ENCODE measurements around the gene GPR137C.

The GPR137C gene, protein sequence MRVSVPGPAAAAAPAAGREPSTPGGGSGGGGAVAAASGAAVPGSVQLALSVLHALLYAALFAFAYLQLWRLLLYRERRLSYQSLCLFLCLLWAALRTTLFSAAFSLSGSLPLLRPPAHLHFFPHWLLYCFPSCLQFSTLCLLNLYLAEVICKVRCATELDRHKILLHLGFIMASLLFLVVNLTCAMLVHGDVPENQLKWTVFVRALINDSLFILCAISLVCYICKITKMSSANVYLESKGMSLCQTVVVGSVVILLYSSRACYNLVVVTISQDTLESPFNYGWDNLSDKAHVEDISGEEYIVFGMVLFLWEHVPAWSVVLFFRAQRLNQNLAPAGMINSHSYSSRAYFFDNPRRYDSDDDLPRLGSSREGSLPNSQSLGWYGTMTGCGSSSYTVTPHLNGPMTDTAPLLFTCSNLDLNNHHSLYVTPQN
- total RNA-seq: 0.22 to 0.46 reads per million in 2 donors

- peak; percentile 92 for DNase-seq
Observed at GRCh38 chr14:52552063-52552988, at the start of gene GPR137C, which contains the start of gene TXNDC16. Gene GPR137C, plus strand, starts transcription at chr14:52552836. Its CDS starts 312 bp downstream, at chr14:52553148. Gene TXNDC16, minus strand, starts transcription at chr14:52552505. Its CDS starts 8,948 bp downstream, at chr14:52543557.

GRCh38 chr14:52513249-52513648, 39.4 kb upstream of the GPR137C start:
- no peak for DNase-seq

GRCh38 chr14:52514046-52514811, 38.4 kb upstream of the GPR137C start:
- no peak for DNase-seq

- DNase-seq: no peak
Observed at GRCh38 chr14:52522033-52522432, 30.6 kb upstream of the GPR137C start.

- no peak for DNase-seq
Observed at GRCh38 chr14:52522581-52523345, 29.9 kb upstream of the GPR137C start.

DNA sequence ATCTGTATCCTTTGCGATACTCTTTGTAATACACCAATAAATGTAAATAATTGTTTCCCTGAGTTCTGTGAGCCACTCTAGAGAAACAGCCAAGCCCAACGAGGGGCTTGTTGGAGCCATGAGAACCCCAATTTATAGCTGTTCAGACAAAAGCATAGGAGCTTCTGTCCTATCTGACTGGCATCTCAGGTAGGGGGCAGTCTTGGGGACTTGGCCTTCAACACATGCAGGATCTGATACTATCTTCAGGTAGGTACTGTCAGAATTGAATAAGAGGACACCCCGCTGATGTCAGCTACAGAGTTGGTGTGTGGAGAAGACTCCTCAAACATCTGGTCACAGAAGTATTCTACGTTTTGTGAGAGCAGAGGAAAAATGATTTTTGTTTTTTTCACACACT, 25.6 kb upstream of the GPR137C start:
- no peak for DNase-seq

DNA sequence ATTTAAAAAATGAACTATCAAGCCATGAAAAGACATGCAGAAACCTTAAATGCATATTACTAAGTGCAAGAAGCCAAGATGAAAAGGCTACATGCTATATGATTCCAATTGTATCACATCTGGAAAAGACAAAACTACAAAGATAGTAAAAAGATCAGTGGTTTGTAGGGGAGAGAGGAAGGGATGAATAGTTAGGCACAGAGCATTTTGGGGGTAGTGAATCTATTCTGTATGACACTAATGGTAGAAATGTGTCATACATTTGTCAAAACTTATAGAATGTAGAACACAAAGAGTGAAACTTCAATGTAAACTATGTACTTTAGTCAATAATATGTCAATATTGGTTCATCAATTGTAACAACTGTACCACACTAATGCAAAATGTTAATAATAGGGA, 21.2 kb upstream of the GPR137C start:
- DNase-seq: no peak

- DNase-seq: no peak
Observed at GRCh38 chr14:52536269-52536668, 16.4 kb upstream of the GPR137C start.

- no peak for DNase-seq
Observed at GRCh38 chr14:52538623-52539022, 14.0 kb upstream of the GPR137C start.

DNA sequence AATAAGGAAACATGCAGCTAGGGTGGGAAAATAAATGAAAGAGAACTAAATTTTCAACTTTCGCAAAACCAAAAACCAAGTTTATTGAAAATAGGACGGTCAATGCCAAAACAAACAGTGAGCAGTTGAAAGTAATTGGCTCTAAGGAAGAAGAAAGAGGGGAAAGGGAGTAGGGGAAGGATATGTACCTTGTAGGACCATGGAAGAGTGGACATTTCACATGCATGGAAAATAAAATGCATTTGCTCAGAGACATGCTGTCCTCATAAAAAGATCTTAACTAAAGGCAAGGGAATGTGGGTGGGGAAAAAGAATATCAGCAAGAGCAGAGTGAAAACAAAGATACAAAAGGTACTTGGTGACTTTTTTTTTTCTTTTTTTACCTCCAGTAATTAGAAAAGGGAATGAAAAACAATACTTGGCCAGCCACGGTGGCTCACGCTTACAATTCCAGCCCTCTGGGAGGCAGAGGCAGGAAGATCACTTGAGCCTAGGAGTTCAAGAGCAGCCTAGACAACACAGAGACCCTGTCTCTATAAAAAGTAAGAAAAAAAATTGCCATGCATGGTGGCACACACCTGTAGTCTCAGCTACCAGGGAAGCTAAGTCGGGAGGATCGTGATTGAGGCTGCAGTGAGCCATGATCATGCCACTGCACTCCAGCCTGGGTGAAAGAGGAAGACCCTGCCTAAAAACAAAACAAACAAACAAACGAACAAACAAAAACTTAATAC, 6.9 kb upstream of the GPR137C start:
- DNase-seq: no peak

DNA sequence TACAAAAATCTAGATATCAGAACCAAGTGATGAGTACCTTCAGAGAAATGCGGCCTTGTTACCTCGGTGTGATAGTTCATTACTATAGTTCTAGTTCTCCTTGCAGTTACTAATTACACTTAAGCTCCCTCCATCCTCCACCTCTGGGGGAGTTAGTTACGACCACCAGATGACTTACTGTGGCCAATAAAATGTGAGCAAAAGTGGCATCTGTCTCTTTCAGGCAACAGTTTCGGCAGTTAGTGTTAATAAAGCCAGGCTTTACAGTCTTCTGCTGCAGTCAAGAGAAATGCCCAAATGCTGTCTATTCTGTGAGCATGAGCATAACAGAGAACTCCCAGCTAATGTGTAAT, 6.3 kb upstream of the GPR137C start:
- DNase-seq: no peak

DNA sequence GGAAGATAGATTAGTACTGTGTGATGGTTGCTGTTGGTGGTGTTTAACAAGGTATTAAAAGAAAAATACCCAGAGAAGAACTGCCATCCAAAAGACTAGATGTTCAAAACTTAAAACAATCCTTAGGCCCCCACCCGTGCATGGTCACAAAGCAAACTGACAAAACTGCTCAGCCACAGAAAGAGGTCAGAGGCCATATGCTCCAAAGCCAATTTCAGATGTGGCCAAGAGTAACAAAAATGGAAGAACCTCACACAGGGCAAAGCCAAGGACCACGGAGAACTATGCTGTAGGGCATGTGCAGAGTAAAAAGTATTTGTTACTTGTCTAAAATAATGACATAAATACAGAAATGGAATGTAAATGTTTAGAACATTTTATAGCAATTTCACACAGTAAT, 5.6 kb upstream of the GPR137C start:
- no peak for DNase-seq

DNA sequence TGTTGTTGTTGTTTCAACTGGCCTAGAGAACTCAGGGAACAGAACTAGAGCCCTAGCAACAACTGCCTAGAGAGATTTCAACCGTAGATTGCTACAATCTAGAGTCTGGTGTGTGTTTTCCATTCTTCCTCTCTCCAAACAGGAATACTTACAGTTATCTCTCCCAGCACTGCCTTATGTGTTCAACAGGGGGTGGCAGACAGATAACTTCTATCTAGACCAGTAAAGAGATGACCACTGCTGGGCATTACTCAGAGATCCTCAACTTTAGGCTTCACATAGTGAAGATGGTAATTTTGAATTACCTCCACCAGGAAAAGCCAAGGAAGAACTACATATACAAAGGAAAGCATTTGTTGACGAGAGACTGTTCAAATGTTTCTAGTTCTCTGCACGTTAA, 5.1 kb upstream of the GPR137C start:
- DNase-seq: no peak

- no peak for DNase-seq
Observed at GRCh38 chr14:52550661-52551060, 2.0 kb upstream of the GPR137C start.

DNA sequence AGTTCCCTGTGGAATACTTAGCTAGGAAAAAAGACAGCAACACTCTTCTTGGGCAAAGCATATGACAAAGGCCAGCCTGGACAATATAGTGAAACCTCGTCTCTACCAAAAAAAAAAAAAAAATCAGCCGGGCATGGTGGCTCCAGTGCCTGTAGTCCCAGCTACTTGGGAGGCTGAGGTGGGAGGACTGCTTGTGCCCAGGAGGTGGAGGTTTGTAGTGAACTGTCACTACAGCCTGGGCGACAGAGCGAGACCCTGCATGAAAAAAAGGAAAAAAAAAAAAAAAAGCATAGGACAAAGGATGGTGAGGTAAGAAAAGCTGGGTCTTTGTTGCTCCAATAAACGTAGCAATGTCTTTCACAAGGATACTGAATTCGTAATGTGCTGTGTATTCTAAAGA, 1.4 kb upstream of the GPR137C start:
- DNase-seq: no peak

DNA sequence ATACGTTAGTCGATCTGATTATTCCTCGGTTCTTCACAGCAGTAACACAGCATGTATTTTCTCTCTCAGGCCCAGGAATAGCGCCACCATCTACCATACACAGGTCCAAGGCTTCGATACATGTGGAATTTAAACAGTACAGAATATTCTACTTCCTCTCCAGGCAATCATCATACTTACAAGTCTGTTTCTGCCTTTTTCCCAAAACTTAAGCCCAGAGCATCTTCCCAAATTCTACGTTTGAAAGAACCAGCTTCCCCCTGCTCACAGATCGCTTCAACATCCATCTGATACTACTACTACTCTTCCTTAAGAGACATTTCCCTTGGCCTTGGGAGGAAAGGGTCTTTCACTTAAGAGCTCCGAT, 957 bp upstream of the GPR137C start:
- DNase-seq: no peak

DNA sequence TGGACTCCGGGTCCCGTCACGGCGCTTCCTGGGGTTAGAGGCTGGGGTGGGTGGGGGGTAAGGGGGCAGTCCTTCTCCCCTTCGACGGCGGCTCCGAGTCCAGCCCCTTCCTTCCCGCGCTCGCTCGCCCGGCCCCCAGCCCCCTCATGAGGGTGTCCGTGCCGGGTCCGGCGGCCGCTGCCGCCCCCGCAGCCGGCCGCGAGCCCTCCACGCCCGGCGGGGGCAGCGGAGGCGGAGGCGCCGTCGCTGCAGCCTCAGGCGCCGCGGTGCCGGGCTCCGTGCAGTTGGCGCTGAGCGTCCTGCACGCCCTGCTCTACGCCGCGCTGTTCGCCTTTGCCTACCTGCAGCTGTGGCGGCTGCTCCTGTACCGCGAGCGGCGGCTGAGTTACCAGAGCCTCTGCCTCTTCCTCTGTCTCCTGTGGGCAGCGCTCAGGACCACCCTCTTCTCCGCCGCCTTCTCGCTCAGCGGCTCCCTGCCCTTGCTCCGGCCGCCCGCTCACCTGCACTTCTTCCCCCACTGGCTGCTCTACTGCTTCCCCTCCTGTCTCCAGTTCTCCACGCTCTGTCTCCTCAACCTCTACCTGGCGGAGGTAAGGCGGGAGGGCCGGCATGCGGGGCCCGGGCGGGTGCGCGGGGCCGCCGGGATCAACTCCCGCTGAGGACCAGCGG, 500 bp downstream of the GPR137C start:
- peak; percentile 23 for DNase-seq

DNA sequence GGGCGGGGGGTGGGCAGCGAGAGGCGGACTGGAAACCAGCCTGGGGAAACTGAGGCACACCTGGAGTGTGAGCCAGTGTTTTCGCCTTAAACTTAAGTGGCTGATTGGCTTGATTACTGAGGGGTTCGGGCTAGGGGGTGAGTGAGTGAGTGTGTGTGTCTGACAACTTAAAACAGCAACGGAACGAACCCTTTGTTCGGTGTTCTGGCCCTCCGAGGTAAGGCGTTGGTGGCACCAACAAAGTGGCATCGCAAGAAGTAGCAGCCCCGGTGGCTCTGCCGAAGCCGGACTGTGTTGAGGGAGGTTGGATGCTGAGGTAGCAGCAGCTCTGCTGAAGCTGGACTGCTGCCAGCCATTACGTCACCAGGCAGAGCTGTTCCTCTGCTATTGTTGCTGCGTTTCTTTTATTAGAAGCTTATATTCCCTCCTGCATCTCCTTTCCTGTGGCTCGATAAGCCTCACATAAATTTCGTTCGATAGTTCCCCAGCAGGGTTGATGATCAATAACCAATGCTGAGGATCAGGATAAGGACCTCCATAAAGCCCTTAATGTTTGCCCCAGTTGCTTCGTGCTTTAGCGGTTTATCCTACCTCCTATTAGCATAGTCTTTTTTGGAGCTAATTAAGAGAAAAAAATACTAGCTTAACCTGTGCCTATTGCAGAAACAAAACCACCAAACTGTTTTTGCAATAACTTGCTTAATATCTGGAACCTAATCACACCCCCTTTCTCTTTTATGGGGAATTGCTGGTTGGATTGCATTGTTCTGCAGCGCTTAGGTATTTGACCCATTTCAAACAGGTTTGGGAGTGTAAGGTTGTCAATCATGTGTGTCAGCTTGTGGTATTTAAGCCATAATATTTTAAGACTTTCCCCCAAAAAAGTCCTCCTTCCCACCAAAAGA, 1.3 kb downstream of the GPR137C start:
- DNase-seq: peak; percentile 24

DNA sequence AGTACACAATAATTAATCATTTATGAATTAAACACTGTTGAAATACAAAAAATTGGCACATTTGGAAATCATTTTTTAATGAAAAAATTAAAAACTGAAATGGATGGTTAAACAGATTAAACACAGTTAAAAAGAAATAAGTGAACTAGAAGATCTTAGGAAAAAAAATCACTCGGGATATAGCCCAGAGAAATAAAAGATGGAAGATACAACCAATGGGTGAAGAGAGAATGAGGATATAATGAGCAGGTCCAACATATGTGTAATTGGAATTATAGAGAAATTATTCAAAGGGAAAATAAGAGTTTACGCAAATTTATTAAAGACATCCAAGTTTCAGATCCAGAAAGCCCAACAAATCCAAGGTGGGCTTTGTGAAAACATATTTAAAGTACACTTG, 6.1 kb downstream of the GPR137C start:
- DNase-seq: no peak

DNA sequence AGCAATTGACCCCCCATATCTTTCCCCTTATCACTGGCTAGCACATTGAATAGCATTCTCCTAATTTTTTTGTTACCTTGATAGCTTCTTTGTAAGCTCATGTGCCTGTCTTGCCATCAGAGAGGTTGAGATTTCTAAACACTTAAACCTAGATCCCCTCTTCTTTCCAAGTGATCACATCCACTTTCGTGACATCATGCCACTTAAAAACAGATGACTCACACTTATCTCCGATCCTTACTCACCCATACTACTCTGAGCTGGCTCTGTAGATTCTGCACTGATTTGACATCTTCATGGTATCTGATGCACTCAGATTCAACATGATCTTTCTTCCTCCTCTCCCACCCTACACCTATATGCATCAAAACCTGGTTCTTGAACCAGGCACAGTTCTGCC, 10.5 kb downstream of the GPR137C start:
- DNase-seq: no peak

Data from activated gamma-delta T cell (primary cell).